HG02642 (cell line): ENCODE results near the gene PCDHGA7.
"Not testable (repeated sequence)": the region's sequence is repeated elsewhere in the genome, so short reads cannot be mapped to it uniquely, and the experiment has no call there.

Experiments
- ATAC-seq: cut with Tn5 transposase; IDR thresholded peaks from one replicate; pipeline ENCODE4 v1.9.1; 2021; ENCODE audit warnings: mild to moderate bottlenecking; ENCODE audit not compliant: unreplicated experiment, poor library complexity

PCDHGA7 gene

GRCh38 chr5:141382469-141383294 is at the start of gene PCDHGA7:
PCDHGA7 (plus strand) TSS chr5:141382742; CDS start chr5:141382900, 158 bp downstream.
- no peak for ATAC-seq

DNA sequence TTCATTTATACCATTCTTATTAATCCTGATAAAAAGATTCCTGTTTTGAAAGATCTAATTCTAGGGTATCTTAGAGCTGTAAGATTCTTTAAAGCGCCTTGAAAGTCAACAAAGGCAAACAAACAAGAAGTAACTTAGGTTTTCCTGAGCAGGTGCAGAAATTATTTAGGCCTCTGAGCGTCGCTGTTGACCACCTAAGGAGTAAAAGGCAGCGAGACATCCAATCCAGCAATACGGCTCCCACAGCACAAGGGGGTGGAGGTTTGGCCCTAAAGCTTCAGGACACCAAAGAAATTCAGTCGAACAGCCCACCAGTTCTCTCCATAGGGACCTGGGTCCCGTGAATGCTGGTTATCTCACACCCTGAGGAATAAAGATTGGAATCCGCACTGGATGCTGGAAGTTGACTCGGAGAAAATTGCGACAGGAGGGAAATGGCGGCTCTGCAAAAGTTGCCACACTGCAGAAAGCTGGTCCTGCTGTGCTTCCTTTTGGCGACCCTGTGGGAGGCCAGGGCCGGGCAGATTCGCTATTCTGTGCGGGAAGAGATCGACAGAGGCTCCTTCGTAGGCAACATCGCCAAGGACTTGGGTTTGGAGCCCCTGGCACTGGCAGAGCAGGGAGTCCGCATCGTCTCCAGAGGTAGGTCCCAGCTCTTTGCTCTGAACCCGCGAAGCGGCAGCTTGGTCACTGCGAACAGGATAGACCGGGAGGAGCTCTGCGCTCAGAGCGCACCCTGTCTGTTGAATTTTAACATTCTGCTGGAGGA is 43.8 kb upstream of the PCDHGA7 start, which contains the start of gene PCDHGA2:
Gene PCDHGA2, plus strand, starts transcription at position 223 of the 769 bp plus-strand sequence.
- ATAC-seq = no peak

DNA sequence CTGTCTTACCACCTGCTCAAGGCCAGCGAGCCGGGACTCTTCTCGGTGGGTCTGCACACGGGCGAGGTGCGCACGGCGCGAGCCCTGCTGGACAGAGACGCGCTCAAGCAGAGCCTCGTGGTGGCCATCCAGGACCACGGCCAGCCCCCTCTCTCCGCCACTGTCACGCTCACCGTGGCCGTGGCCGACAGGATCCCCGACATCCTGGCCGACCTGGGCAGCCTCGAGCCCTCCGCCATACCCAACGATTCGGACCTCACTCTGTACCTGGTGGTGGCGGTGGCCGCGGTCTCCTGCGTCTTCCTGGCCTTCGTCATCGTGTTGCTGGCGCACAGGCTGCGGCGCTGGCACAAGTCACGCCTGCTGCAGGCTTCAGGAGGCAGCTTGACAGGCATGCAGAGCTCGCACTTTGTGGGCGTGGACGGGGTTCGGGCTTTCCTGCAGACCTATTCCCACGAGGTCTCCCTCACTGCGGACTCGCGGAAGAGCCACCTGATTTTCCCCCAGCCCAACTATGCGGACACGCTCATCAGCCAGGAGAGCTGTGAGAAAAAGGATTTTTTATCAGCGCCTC is 41.7 kb upstream of the PCDHGA7 start:
- ATAC-seq = not testable (repeated sequence)

DNA sequence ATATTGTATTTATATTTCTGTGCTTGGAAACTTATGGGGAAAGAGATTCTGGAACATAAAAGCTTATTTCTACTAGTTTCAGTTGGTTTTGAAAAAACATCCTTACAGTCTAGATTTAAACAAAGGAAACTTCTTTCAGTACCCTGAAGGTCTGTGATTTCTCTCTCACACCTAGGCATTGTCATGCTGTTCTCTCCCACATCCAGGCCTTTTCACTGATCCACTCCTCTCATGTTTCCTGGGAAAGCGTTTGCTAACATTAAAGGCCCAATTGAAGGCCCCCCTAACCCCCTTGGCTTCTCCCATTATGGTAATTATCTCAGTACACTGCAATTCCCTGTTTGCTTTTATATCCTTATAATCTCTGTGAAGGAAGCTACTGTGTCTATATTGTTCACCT is 39.8 kb upstream of the PCDHGA7 start:
- ATAC-seq = no peak

GRCh38 chr5:141343242-141343952 is 39.1 kb upstream of the PCDHGA7 start, which contains the start of gene PCDHGA3:
PCDHGA3 (plus strand) TSS chr5:141343829; CDS start chr5:141344034, 205 bp downstream.
- ATAC-seq = no peak

DNA sequence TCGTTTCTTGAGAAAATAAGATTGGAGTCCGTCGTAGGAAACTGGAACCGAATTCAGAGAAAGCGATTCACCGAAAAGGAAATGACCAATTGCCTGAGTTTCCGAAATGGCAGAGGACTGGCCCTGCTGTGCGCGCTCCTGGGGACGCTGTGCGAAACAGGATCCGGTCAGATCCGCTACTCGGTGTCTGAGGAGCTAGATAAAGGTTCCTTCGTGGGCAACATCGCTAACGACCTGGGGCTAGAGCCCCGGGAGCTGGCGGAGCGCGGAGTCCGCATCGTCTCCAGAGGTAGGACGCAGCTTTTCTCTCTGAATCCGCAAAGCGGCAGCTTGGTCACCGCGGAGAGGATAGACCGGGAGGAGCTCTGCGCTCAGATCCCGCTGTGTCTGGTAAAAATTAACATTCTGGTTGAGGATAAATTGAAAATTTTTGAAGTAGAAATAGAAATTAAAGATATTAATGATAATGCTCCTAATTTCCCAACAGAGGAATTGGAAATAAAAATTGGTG is 38.5 kb upstream of the PCDHGA7 start:
- ATAC-seq = no peak

- ATAC-seq = no peak
Measured at GRCh38 chr5:141345327-141345726, 37.2 kb upstream of the PCDHGA7 start.

- not testable (repeated sequence) for ATAC-seq
Measured at GRCh38 chr5:141346017-141346416, 36.5 kb upstream of the PCDHGA7 start.

DNA sequence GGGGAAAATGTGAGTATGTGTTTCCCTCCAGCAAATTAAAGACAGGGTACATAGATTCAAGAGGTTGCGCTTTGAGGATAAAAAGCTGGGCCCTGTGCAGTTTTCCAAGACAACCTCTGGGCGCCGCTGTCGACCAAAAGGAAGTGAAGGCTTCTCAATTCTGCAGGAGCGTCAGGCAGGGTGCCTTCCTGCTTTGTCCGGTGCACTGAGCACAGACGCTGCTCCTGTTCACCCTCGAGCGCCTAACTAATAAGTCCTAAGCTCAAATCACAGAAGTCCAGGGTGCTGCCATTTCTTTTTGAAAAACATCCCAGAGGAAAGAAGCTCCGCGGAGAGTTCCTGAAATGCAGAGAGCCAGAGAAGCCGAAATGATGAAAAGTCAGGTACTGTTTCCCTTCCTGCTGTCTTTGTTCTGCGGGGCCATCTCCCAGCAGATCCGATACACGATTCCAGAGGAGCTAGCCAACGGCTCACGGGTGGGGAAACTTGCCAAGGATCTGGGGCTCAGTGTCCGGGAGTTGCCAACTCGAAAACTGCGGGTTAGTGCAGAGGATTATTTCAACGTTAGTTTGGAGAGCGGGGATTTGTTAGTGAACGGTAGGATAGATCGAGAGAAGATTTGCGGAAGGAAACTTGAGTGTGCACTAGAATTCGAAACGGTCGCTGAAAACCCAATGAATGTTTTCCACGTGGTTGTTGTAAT is 32.5 kb upstream of the PCDHGA7 start, which contains the start of gene PCDHGB1:
Gene PCDHGB1, plus strand, starts transcription at position 183 of the 703 bp plus-strand sequence. Its CDS starts 162 bp downstream, at position 345.
- no peak for ATAC-seq

DNA sequence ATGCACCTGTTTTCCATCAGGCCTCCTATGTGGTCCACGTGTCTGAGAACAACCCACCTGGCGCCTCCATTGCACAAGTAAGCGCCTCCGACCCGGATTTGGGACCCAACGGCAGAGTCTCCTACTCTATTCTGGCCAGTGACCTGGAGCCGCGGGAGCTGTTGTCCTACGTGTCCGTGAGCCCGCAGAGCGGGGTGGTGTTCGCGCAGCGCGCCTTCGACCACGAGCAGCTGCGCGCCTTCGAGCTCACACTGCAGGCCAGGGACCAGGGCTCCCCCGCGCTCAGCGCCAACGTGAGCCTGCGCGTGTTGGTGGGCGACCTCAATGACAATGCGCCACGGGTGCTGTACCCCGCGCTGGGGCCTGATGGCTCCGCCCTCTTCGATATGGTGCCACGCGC is 31.0 kb upstream of the PCDHGA7 start:
- no peak for ATAC-seq

DNA sequence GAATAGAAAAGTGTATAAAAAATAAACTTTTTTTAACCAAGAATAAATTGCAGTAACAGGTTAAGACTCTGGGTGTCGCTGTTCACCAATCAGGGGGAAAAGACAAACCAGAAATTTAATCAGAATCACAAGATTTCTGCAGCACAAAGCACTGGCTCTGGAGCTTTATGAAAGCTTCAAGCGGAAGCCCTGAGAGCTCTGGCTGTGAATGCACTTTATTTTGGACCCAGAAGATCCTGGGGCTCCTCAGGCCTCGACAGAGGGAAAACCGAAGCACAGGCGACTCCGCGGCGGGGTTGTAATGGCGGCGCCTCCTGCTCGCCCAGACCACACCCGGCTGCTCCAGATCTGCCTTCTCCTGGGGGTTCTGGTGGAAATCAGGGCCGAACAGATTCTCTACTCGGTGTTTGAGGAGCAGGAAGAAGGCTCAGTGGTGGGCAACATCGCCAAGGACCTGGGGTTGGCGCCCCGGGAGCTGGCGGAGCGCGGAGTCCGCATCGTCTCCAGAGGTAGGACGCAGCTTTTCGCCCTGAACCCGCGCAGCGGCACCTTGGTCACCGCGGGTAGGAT is 27.6 kb upstream of the PCDHGA7 start, which contains the start of gene PCDHGA4:
Gene PCDHGA4, plus strand, starts transcription at position 122 of the 570 bp plus-strand sequence. Its CDS starts 87 bp downstream, at position 209.
- no peak for ATAC-seq

GRCh38 chr5:141355641-141356040 is 26.9 kb upstream of the PCDHGA7 start:
- ATAC-seq = no peak

DNA sequence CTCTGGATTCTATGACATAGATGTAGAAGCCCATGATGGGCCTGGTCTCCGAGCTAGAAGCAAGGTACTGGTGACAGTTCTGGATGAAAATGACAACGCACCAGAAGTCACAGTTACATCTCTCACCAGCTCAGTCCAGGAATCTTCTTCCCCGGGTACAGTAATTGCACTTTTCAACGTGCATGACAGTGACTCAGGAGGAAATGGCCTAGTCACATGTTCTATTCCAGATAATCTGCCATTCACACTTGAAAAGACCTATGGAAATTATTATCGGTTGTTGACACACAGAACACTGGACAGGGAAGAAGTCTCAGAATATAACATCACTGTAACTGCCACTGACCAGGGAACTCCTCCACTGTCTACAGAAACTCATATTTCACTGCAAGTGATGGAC is 26.4 kb upstream of the PCDHGA7 start:
- no peak for ATAC-seq

DNA sequence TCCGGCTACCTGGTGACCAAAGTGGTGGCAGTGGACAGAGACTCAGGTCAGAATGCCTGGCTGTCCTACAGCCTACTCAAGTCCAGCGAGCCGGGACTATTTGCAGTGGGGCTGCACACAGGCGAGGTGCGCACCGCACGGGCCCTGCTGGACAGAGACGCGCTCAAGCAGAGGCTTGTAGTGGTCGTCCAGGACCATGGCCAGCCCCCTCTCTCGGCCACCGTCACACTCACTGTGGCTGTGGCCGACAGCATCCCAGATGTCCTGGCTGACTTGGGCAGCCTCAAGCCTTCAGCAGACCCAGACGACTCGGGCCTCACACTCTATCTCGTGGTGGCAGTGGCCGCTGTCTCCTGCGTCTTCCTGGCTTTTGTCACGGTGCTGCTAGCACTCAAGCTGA is 25.6 kb upstream of the PCDHGA7 start:
- ATAC-seq = no peak

GRCh38 chr5:141359790-141360426 is 22.6 kb upstream of the PCDHGA7 start, which contains the start of gene PCDHGB2:
PCDHGB2 (plus strand) TSS chr5:141359994; CDS start chr5:141360136, 142 bp downstream.
- no peak for ATAC-seq

GRCh38 chr5:141360685-141361084 is 21.9 kb upstream of the PCDHGA7 start:
- no peak for ATAC-seq

DNA sequence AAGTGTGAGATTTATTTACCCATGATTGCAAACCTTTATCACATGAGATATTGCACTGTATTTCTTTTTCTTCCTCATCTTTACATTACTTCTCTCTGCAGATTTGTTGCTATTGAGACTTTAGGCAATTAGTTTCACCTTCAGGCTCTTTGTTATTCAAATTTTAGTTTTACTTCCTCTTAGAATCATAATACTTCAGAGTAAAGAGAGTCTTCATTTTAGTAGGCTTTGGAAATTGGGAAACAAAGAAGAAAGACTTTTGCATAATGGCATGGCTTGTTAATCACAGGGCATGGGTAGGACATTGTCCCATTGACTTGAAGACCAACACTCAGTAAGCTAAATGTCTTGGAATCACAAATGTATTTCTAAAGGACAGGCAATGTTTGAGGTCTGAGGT is 19.8 kb upstream of the PCDHGA7 start:
- no peak for ATAC-seq

DNA sequence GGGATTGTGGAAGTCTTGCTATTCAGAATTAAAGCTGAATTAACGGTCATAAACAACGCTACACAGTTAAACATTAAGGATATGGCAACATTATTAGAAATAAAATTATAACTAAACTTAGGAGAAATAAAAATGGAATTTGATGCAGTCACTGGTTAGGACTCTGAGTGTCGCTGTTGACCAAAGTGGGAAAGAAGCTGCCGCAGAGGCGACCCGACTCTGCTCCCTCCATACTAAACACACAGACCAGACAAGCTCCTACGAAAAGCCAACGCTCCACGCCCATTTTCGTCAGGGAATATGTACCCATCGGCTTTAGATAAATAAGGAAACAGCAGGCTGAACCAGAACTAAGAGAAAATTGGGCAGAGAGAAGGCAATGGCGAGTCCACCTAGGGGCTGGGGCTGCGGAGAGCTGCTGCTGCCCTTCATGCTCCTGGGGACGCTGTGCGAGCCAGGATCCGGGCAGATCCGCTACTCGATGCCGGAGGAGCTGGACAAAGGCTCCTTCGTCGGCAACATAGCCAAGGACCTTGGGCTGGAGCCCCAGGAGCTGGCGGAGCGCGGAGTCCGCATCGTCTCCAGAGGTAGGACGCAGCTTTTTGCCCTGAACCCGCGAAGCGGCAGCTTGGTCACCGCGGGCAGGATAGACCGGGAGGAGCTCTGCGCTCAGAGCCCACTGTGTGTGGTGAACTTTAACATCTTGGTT is 18.4 kb upstream of the PCDHGA7 start, which contains the start of gene PCDHGA5:
Gene PCDHGA5, plus strand, starts transcription at position 211 of the 709 bp plus-strand sequence. Its CDS starts 169 bp downstream, at position 380.
- ATAC-seq = no peak
